Glutamatergic neuron (in vitro differentiated cells): ENCODE results near the gene SCRN2. TPM values are rescaled to one million over a fixed set of nuclear protein-coding genes. Genes with fewer than 3 reads are reported as not detected.

Experiments
- DNase-seq: peaks from one replicate; pipeline ENCODE4 v3.0.0; 2022
- H3K27ac Mint-ChIP-seq: one replicate; pipeline ENCODE4 v1.8.0; 2020; ENCODE audit warnings: mild to moderate bottlenecking, mixed read lengths, inconsistent platforms; ENCODE audit not compliant: unreplicated experiment
- H3K27me3 Mint-ChIP-seq: one replicate; pipeline ENCODE4 v1.8.0; 2020; ENCODE audit warnings: mild to moderate bottlenecking, moderate library complexity, mixed read lengths, inconsistent platforms; ENCODE audit not compliant: unreplicated experiment
- H3K36me3 Mint-ChIP-seq: one replicate; pipeline ENCODE4 v1.8.0; 2020; ENCODE audit warnings: mild to moderate bottlenecking, mixed read lengths, inconsistent platforms; ENCODE audit not compliant: unreplicated experiment
- H3K4me1 Mint-ChIP-seq: one replicate; pipeline ENCODE4 v1.8.0; 2020; ENCODE audit warnings: mild to moderate bottlenecking, low read depth, mixed read lengths, inconsistent platforms; ENCODE audit not compliant: unreplicated experiment
- H3K4me3 Mint-ChIP-seq: one replicate; pipeline ENCODE4 v1.8.0; 2020; ENCODE audit warnings: mild to moderate bottlenecking, mixed read lengths, inconsistent platforms; ENCODE audit not compliant: unreplicated experiment
- H3K9me3 Mint-ChIP-seq: one replicate; pipeline ENCODE4 v1.8.0; 2020; ENCODE audit warnings: mild to moderate bottlenecking, moderate library complexity, mixed read lengths, inconsistent platforms; ENCODE audit not compliant: unreplicated experiment
- CTCF ChIP-seq: fragments of 200-600 bp; sonication (generic); IDR thresholded peaks from one replicate; pipeline ENCODE4 v1.5.0; 2021; ENCODE audit not compliant: partially characterized antibody, unreplicated experiment
- total RNA-seq: library from RNA; stranded (reverse); fragmentation: NEBNext Ultra II Directional; extraction: Animal tissue kit (Norgen Biotek cat#: 25700); gene quantifications from one replicate; pipeline ENCODE4 v1.2.1, GENCODE V29; 2021; ENCODE audit not compliant: unreplicated experiment

SCRN2 gene
- total RNA-seq, 1 donor from 2014 or later, result 39.1 TPM

- Mint-ChIP-seq H3K27me3 (peaks cover 19% of the 10 kb centered on the region), H3K4me3 (no peak overlapping the region), H3K27ac (no peak overlapping the region), H3K9me3 (peaks cover 4% of the 10 kb centered on the region), H3K4me1 (peaks cover 12% of the 10 kb centered on the region), H3K36me3 (no peaks in the 10 kb centered on the region)
- TF ChIP-seq CTCF, result no peak
- DNase-seq, result no peak
These were observed 34.2 kb upstream of the SCRN2 start for GRCh38 chr17:47875011-47875985.

DNA sequence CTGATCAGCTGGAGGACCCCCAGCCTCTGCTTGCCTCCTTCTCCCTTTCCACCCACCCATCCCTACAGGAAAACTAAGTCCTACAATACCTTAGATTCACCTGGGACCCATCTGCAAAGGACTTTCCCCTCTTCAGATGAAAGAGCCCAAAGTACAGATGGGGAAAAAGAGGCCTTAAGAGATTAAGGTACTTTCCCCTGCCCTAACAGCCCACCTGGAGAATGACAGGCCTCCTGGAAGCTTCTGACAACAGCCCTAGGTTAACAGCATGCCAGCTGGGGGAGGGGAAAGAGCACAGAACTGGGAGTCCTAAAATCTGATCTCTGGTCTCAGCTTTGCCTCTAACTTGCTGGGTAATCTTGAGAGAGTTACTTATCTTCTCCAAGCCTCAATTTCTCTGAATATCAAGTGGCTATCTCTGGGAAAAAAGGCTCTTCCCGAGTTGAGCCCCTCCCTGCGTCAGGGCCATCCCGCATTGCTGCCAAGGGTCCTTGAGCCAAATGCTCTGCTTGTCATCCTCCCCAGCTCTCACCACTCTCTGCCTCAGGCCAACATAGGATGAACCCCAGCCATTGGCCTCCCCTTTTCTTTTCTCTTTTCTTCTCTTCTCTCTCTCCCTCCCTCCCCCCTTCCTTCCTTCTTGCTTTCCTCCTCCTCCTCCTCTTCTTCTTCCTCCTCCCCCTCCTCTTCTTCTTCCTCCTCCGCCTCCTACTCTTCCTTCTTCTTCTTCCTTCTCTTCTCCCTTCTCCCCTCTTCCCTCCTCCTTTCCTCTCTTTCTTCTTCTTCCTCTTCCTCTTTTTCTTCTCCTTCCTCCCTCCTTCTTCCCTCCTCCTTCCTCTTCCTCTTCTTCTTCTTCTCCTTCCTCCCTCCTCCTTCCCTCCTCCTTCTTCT, 32.4 kb upstream of the SCRN2 start:
- TF ChIP-seq CTCF, result no peak
- no peak overlapping the region for H3K27ac Mint-ChIP-seq
- H3K9me3 Mint-ChIP-seq, result peaks cover 4% of the 10 kb centered on the region
- no peak for DNase-seq
- H3K4me1 Mint-ChIP-seq, result peaks cover 12% of the 10 kb centered on the region
- H3K36me3 Mint-ChIP-seq, result no peaks in the 10 kb centered on the region
- no peak overlapping the region for H3K4me3 Mint-ChIP-seq
- peaks cover 21% of the 10 kb centered on the region for H3K27me3 Mint-ChIP-seq

GRCh38 chr17:47872651-47873161, 31.6 kb upstream of the SCRN2 start:
- no peak for DNase-seq
- Mint-ChIP-seq H3K36me3 (no peaks in the 10 kb centered on the region), H3K4me3 (no peak overlapping the region), H3K9me3 (peaks cover 4% of the 10 kb centered on the region), H3K27me3 (peaks cover 19% of the 10 kb centered on the region), H3K27ac (no peak overlapping the region), H3K4me1 (peaks cover 9% of the 10 kb centered on the region)
- TF ChIP-seq CTCF, result no peak

DNA sequence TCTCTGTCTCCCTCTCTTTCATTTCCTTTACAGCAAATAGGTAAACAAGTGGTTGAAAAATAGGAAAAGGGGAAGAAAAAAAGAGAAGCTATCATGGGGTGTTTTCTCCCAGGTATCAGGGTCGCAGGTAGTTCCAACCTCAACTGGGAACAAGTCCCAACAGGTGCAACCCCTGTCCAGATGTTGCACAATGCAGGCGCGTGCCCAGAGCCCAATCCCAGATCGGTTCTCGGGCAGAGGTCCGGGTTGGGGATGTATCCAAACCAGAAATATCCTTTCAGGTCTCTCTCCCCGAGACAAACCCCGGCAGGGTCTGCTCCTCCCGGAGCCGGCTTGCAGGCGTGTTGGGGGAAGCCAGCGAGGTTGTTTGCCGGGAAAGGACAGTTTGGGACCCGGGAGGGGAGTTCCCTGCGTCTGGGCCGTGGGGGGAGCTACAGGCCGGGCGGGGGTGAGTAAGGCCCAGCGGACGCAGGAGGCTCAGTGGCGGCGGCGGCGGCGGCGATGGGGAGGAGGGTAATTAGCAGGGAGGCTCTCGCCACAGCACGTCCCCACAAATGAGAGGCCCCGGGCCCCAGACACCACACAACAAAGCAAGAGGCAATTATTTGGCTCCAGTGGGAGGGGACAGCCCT, 31.1 kb upstream of the SCRN2 start:
- Mint-ChIP-seq H3K4me1 (peaks cover 9% of the 10 kb centered on the region), H3K4me3 (peak overlapping the region; percentile 49), H3K27ac (no peak overlapping the region), H3K36me3 (no peaks in the 10 kb centered on the region), H3K27me3 (peaks cover 20% of the 10 kb centered on the region), H3K9me3 (peaks cover 2% of the 10 kb centered on the region)
- no peak for TF ChIP-seq CTCF
- DNase-seq, result no peak
